ENCODE results near the gene TRIM41. TPM values are rescaled to one million over a fixed set of nuclear protein-coding genes. Genes with fewer than 3 reads are reported as not detected.

Gene TRIM41
- total and polyA plus RNA-seq, 2 experiments from 2014 or later = 2.0 to 14.9 TPM

GRCh38 chr5:181231432-181231831 is 8.4 kb downstream of the TRIM41 start:
- no peaks in the 10 kb centered on the region for H3K9me3 ChIP-seq (ENCODE audit: low read depth)
- no peak for DNase-seq (ENCODE audit: low spot score)
- TF ChIP-seq EZH2 (IDR thresholded peaks at IDR 0.05; ENCODE audit: borderline replicate concordance) = no peak
- no peak for TF ChIP-seq CTCF (IDR thresholded peaks at IDR 0.05; ENCODE audit: poor library complexity)
- TF ChIP-seq EZH2phosphoT487 (IDR thresholded peaks at IDR 0.05; ENCODE audit: low read depth, severe bottlenecking, unreplicated experiment) = no peak
- no peaks in the 10 kb centered on the region for H3K36me3 ChIP-seq (replicated peaks; ENCODE audit: insufficient read depth, low read depth)
- no peak overlapping the region for H2AFZ ChIP-seq
- H3K79me2 ChIP-seq = peaks cover 24% of the 10 kb centered on the region
- H3K27ac ChIP-seq = no peak overlapping the region
- H3K4me1 ChIP-seq (ENCODE audit: insufficient read depth) = no peaks in the 10 kb centered on the region
- no peaks in the 10 kb centered on the region for H3K27me3 ChIP-seq
- no peak overlapping the region for H3K4me2 ChIP-seq
- H3K9me2 ChIP-seq (replicated peaks; ENCODE audit: insufficient read depth) = no peaks in the 10 kb centered on the region
- WGBS (ENCODE audit: low lambda C conversion rate, missing lambda C conversion rate) = 98% methylated on average over 7 of the region's 7 CpGs
- no peaks in the 10 kb centered on the region for H4K20me1 ChIP-seq (ENCODE audit: insufficient read depth, poor library complexity, severe bottlenecking)
- no peak overlapping the region for H3K4me3 ChIP-seq

- 91% methylated on average over 18 of the region's 18 CpGs for WGBS (ENCODE audit: low lambda C conversion rate, missing lambda C conversion rate)
- no peaks in the 10 kb centered on the region for H3K27me3 ChIP-seq
- H3K9me2 ChIP-seq (replicated peaks; ENCODE audit: insufficient read depth) = no peaks in the 10 kb centered on the region
- H3K79me2 ChIP-seq = peaks cover 12% of the 10 kb centered on the region
- TF ChIP-seq EZH2phosphoT487 (IDR thresholded peaks at IDR 0.05; ENCODE audit: low read depth, severe bottlenecking, unreplicated experiment) = no peak
- TF ChIP-seq CTCF (IDR thresholded peaks at IDR 0.05; ENCODE audit: poor library complexity) = no peak
- no peak for TF ChIP-seq EZH2 (IDR thresholded peaks at IDR 0.05; ENCODE audit: borderline replicate concordance)
- no peaks in the 10 kb centered on the region for H3K36me3 ChIP-seq (replicated peaks; ENCODE audit: insufficient read depth, low read depth)
- no peak overlapping the region for H3K4me3 ChIP-seq
- H3K4me2 ChIP-seq = no peak overlapping the region
- H3K4me1 ChIP-seq (ENCODE audit: insufficient read depth) = no peaks in the 10 kb centered on the region
- no peak overlapping the region for H2AFZ ChIP-seq
- H4K20me1 ChIP-seq (ENCODE audit: insufficient read depth, poor library complexity, severe bottlenecking) = peaks cover 11% of the 10 kb centered on the region
- H3K27ac ChIP-seq = no peak overlapping the region
- DNase-seq (ENCODE audit: low spot score) = no peak
- H3K9me3 ChIP-seq (ENCODE audit: low read depth) = no peaks in the 10 kb centered on the region
Observed at GRCh38 chr5:181232593-181232992, 9.5 kb downstream of the TRIM41 start.

- no peaks in the 10 kb centered on the region for H3K9me3 ChIP-seq (ENCODE audit: low read depth)
- no peaks in the 10 kb centered on the region for H3K27me3 ChIP-seq
- no peak overlapping the region for H2AFZ ChIP-seq
- peaks cover 9% of the 10 kb centered on the region for H3K79me2 ChIP-seq
- WGBS (ENCODE audit: low lambda C conversion rate, missing lambda C conversion rate) = 91% methylated on average over 14 of the region's 16 CpGs
- no peak for DNase-seq (ENCODE audit: low spot score)
- no peak overlapping the region for H3K27ac ChIP-seq
- no peak overlapping the region for H3K4me3 ChIP-seq
- no peak overlapping the region for H3K4me2 ChIP-seq
- H3K36me3 ChIP-seq (replicated peaks; ENCODE audit: insufficient read depth, low read depth) = no peaks in the 10 kb centered on the region
- peaks cover 17% of the 10 kb centered on the region for H4K20me1 ChIP-seq (ENCODE audit: insufficient read depth, poor library complexity, severe bottlenecking)
- H3K9me2 ChIP-seq (replicated peaks; ENCODE audit: insufficient read depth) = no peaks in the 10 kb centered on the region
- TF ChIP-seq EZH2phosphoT487 (IDR thresholded peaks at IDR 0.05; ENCODE audit: low read depth, severe bottlenecking, unreplicated experiment) = no peak
- no peak for TF ChIP-seq EZH2 (IDR thresholded peaks at IDR 0.05; ENCODE audit: borderline replicate concordance)
- TF ChIP-seq CTCF (IDR thresholded peaks at IDR 0.05; ENCODE audit: poor library complexity) = no peak
- H3K4me1 ChIP-seq (ENCODE audit: insufficient read depth) = no peaks in the 10 kb centered on the region
Observed at GRCh38 chr5:181233088-181233800, 10.2 kb downstream of the TRIM41 start.
